Peyer's patch (tissue), 4 donors: Measurements from ENCODE around the gene DLGAP1.

ENCODE experiments used
- POLR2A ChIP-seq, 2 donors: fragments of 450-650 bp; IDR thresholded peaks; one replicate each; pipeline ENCODE4 v1.5.1; 2017; ENCODE audit warnings: antibody characterized with exemption in 2 of 2, mild to moderate bottlenecking in 2 of 2, moderate library complexity in 2 of 2
- TF ChIP-seq, protein P1 (sequence below), 6 experiments: fragments of 450-650 bp in 4 of 6; fragments of 200-600 bp in 2 of 6; sonication (generic) in 1 of 6; IDR thresholded peaks; one replicate each; pipeline ENCODE4 v1.5.1; 2017 to 2019; ENCODE audit warnings: antibody characterized with exemption in 6 of 6, mild to moderate bottlenecking in 3 of 6, moderate library complexity in 1 of 6

- no peak for TF ChIP-seq POLR2A (IDR thresholded peaks at IDR 0.05)
- TF ChIP-seq, protein P1, sequence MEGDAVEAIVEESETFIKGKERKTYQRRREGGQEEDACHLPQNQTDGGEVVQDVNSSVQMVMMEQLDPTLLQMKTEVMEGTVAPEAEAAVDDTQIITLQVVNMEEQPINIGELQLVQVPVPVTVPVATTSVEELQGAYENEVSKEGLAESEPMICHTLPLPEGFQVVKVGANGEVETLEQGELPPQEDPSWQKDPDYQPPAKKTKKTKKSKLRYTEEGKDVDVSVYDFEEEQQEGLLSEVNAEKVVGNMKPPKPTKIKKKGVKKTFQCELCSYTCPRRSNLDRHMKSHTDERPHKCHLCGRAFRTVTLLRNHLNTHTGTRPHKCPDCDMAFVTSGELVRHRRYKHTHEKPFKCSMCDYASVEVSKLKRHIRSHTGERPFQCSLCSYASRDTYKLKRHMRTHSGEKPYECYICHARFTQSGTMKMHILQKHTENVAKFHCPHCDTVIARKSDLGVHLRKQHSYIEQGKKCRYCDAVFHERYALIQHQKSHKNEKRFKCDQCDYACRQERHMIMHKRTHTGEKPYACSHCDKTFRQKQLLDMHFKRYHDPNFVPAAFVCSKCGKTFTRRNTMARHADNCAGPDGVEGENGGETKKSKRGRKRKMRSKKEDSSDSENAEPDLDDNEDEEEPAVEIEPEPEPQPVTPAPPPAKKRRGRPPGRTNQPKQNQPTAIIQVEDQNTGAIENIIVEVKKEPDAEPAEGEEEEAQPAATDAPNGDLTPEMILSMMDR (IDR thresholded peaks at IDR 0.05) = no peak
These were observed 599.1 kb downstream of the DLGAP1 start for GRCh38 chr18:3855966-3856365.
